ENCODE measurements around the gene BLOC1S6. TPM values are rescaled to one million over a fixed set of nuclear protein-coding genes. Genes with fewer than 3 reads are reported as not detected.

Gene BLOC1S6
- polyA plus RNA-seq, 2 of the 4 experiments (the other 2 are of a cell fraction): 19.0 to 30.9 TPM

- 80% methylated on average over 7 of the region's 8 CpGs for WGBS (ENCODE audit: missing lambda C conversion rate)
- no peak for FAIRE-seq
These were observed 70.8 kb downstream of the BLOC1S6 start for GRCh38 chr15:45657764-45658545.

More at GRCh38 chr15:45657764-45658545, 70.8 kb downstream of the BLOC1S6 start:
- ChIA-PET POLR2A (no interaction called here), CTCF (interaction anchor here (0.6 to 2.6 kb wide), 2 partner anchors 47 to 972 kb away, joined by 4 to 8 read pairs; no protein-coding TSS in a partner anchor)
- Histone ChIP-seq H3K27ac (no peak overlapping the region), H3K4me3 (no peak overlapping the region), H3K4me2 (no peak overlapping the region), H3K4me1 (no peaks in the 10 kb centered on the region), H3K9me3 (no peaks in the 10 kb centered on the region)
- no peak for ATAC-seq
- DNase-seq (ENCODE audit: low read depth in 1 of 2, low spot score in 1 of 2): no peak
- TF ChIP-seq MAZ (IDR thresholded peaks at IDR 0.05; ENCODE audit: borderline replicate concordance, low read depth, low read length) (no peak), ZNF302 (CRISPR knock-in tag; IDR thresholded peaks at IDR 0.05) (no peak), MYC (IDR thresholded peaks at IDR 0.05; ENCODE audit: borderline replicate concordance, low read length) (no peak), HEYL (CRISPR knock-in tag; IDR thresholded peaks at IDR 0.05) (no peak), ZC3H11A (IDR thresholded peaks at IDR 0.05) (no peak), CBX2 (IDR thresholded peaks at IDR 0.05; ENCODE audit: borderline replicate concordance, low read depth) (no peak), TFCP2L1 (CRISPR knock-in tag; IDR thresholded peaks at IDR 0.05) (no peak), FOSB (CRISPR knock-in tag; IDR thresholded peaks at IDR 0.05) (no peak), POLR2A (IDR thresholded peaks at IDR 0.05; ENCODE audit: low read length) (no peak), ATOH8 (CRISPR knock-in tag; IDR thresholded peaks at IDR 0.05; ENCODE audit: low read depth) (no peak), NPAS2 (CRISPR knock-in tag; IDR thresholded peaks at IDR 0.05; ENCODE audit: borderline replicate concordance) (no peak), BHLHE40 (IDR thresholded peaks at IDR 0.05; ENCODE audit: low read depth, low read length) (no peak), FOSL2 (IDR thresholded peaks at IDR 0.05) (no peak), FOSL2 (CRISPR knock-in tag; IDR thresholded peaks at IDR 0.05) (no peak), KDM5A (IDR thresholded peaks at IDR 0.05) (no peak)

Small RNAs within 50 kb of the gene (small RNA-seq; reads per million reads assigned to genes)
- gene DPPA5P2 (0 reads per million in 6 experiments), gene RF00019 (0 reads per million in 6 experiments)

Other genes starting within 250 kb of the BLOC1S6 start
- gene GATM, start 208.8 kb upstream of the BLOC1S6 start, polyA plus RNA-seq (2011; rRNA removed): 6.5 and 8.5 TPM in 2 replicates
- gene GATM, start 208.8 kb upstream of the BLOC1S6 start, polyA plus RNA-seq (2017; fragmentation: RNase III; extraction: RNeasy Plus Mini Kit Qiagen cat#74134 plus additional on column Dnase treatment): 3.4 to 4.0 TPM (median 3.7 TPM) in 3 replicates
- 3.1 and 3.8 TPM in 2 replicates for gene SLC30A4, start 64.6 kb upstream of the BLOC1S6 start, polyA plus RNA-seq (2011; rRNA removed)
- 2.1 to 2.7 TPM (median 2.2 TPM) in 3 replicates for gene SLC30A4, start 64.6 kb upstream of the BLOC1S6 start, polyA plus RNA-seq (2017; fragmentation: RNase III; extraction: RNeasy Plus Mini Kit Qiagen cat#74134 plus additional on column Dnase treatment)
- gene SQOR, start 47.6 kb downstream of the BLOC1S6 start, polyA plus RNA-seq (2011; rRNA removed): 71.7 and 80.2 TPM in 2 replicates
- 33.8 to 38.8 TPM (median 36.0 TPM) in 3 replicates for gene SQOR, start 47.6 kb downstream of the BLOC1S6 start, polyA plus RNA-seq (2017; fragmentation: RNase III; extraction: RNeasy Plus Mini Kit Qiagen cat#74134 plus additional on column Dnase treatment)

Data from A549 (cell line).